Neuronal stem cell (in vitro differentiated cells): Measurements from ENCODE around the gene SELENOM.
"Not testable (repeated sequence)": the region's sequence is repeated elsewhere in the genome, so short reads cannot be mapped to it uniquely, and the experiment has no call there.

Source experiments
- DNase-seq: peaks from one replicate; pipeline ENCODE4 v3.0.0-alpha.2; 2013; ENCODE audit warnings: low spot score
- H2AFZ ChIP-seq: one replicate; pipeline ENCODE4 v1.6.1; 2013; ENCODE audit warnings: mild to moderate bottlenecking, low read length, inconsistent platforms
- H2AK5ac ChIP-seq: 2 replicates; pipeline ENCODE4 v1.6.1; 2013; ENCODE audit warnings: low read depth, mild to moderate bottlenecking, inconsistent platforms, low read length, moderate library complexity, mixed read lengths
- H2BK120ac ChIP-seq: 2 replicates; pipeline ENCODE4 v1.6.1; 2013; ENCODE audit warnings: low read depth, mild to moderate bottlenecking, inconsistent platforms, low read length, moderate library complexity, mixed read lengths
- H2BK12ac ChIP-seq: one replicate; pipeline ENCODE4 v1.6.1; 2013; ENCODE audit warnings: low read length, inconsistent platforms
- H2BK15ac ChIP-seq: 2 replicates; pipeline ENCODE4 v1.6.1; 2013; ENCODE audit warnings: mild to moderate bottlenecking, low read length, inconsistent platforms, mixed read lengths
- H2BK5ac ChIP-seq: one replicate; pipeline ENCODE4 v1.6.1; 2013; ENCODE audit warnings: inconsistent platforms, mild to moderate bottlenecking, low read length, moderate library complexity
- H3K14ac ChIP-seq: one replicate; pipeline ENCODE4 v1.6.1; 2013; ENCODE audit warnings: low read length, inconsistent platforms
- H3K18ac ChIP-seq: 2 replicates; pipeline ENCODE4 v1.6.1; 2013; ENCODE audit warnings: low read length, inconsistent platforms
- H3K23ac ChIP-seq: 2 replicates; pipeline ENCODE4 v1.6.1; 2013; ENCODE audit warnings: low read depth, mild to moderate bottlenecking, mixed read lengths, low read length, inconsistent platforms; ENCODE audit not compliant: poor library complexity
- H3K27ac ChIP-seq: replicated peaks from 3 replicates; pipeline ENCODE4 v1.5.1; 2013; ENCODE audit warnings: low read length, inconsistent platforms
- H3K27me3 ChIP-seq, 3 experiments: 2 replicates each; pipeline ENCODE4 v1.6.1; 2013; ENCODE audit warnings: low read length in 3 of 3, mild to moderate bottlenecking in 2 of 3, inconsistent platforms in 1 of 3, low read depth in 1 of 3, mixed read lengths in 1 of 3, moderate library complexity in 1 of 3; ENCODE audit not compliant: control insufficient read depth in 3 of 3, insufficient read depth in 3 of 3
- H3K36me3 ChIP-seq, 2 donors: replicated peaks in 1 of 2; 2 replicates each; pipeline ENCODE4 v1.6.1; 2013; ENCODE audit warnings: low read length in 2 of 2; ENCODE audit not compliant: control insufficient read depth in 2 of 2, insufficient read depth in 2 of 2
- H3K4ac ChIP-seq: 2 replicates; pipeline ENCODE4 v1.6.1; 2013; ENCODE audit warnings: inconsistent platforms, mild to moderate bottlenecking, low read length, moderate library complexity
- H3K4me1 ChIP-seq, 2 donors: 1 replicate in 1 of 2; 2 replicates in 1 of 2; pipeline ENCODE4 v1.6.1; 2013; ENCODE audit warnings: low read length in 2 of 2, low read depth in 1 of 2; ENCODE audit not compliant: control insufficient read depth in 2 of 2, insufficient read depth in 1 of 2
- H3K4me2 ChIP-seq: one replicate; pipeline ENCODE4 v1.6.1; 2013; ENCODE audit warnings: mild to moderate bottlenecking, low read length, inconsistent platforms; ENCODE audit not compliant: insufficient read depth, poor library complexity, severe bottlenecking
- H3K4me3 ChIP-seq, 2 donors: 2 replicates each; pipeline ENCODE4 v1.5.1; 2013; ENCODE audit warnings: low read length in 2 of 2, mild to moderate bottlenecking in 2 of 2, inconsistent platforms in 1 of 2, moderate library complexity in 1 of 2
- H3K79me1 ChIP-seq: one replicate; pipeline ENCODE4 v1.6.1; 2013; ENCODE audit warnings: low read depth, mild to moderate bottlenecking, inconsistent platforms, low read length, moderate library complexity
- H3K9ac ChIP-seq: one replicate; pipeline ENCODE4 v1.6.1; 2013; ENCODE audit warnings: mild to moderate bottlenecking, low read depth, low read length, inconsistent platforms; ENCODE audit not compliant: poor library complexity
- H3K9me3 ChIP-seq, 2 donors: replicated peaks in 1 of 2; 2 replicates each; pipeline versions ENCODE3 to v1.6.1; 2013; ENCODE audit warnings: low read length in 2 of 2, mild to moderate bottlenecking in 2 of 2, inconsistent platforms in 1 of 2, low read depth in 1 of 2, mixed read lengths in 1 of 2, moderate library complexity in 1 of 2; ENCODE audit not compliant: control insufficient read depth in 2 of 2, insufficient read depth in 1 of 2
- H4K8ac ChIP-seq: one replicate; pipeline ENCODE4 v1.6.1; 2013; ENCODE audit warnings: low read depth, mild to moderate bottlenecking, inconsistent platforms, low read length, moderate library complexity
- H4K91ac ChIP-seq: one replicate; pipeline ENCODE4 v1.6.1; 2013; ENCODE audit warnings: low read length, low read depth, mild to moderate bottlenecking, inconsistent platforms; ENCODE audit not compliant: poor library complexity
- WGBS, 2 donors: extraction: QIAGEN DNeasy Blood & Tissue Kit; methylation state at CpG; one replicate each; pipeline ENCODE4 v1.1.7; 2013; ENCODE audit warnings: missing lambda C conversion rate in 2 of 2, mixed read lengths in 1 of 2; ENCODE audit not compliant: insufficient read length in 2 of 2, insufficient replicate concordance in 1 of 2; ENCODE audit errors: extremely low coverage in 2 of 2; 5-methylcytosine and 5-hydroxymethylcytosine counted together

Gene SELENOM

GRCh38 chr22:31120230-31120629 lies 12.9 kb upstream of the SELENOM start:
- H2BK15ac ChIP-seq: no peak overlapping the region
- peak overlapping the region; percentile 32 for H2AK5ac ChIP-seq
- no peak overlapping the region for H3K23ac ChIP-seq
- H3K4ac ChIP-seq: no peak overlapping the region
- no peak overlapping the region for H3K4me2 ChIP-seq
- H4K8ac ChIP-seq: no peak overlapping the region
- no peaks in the 10 kb centered on the region for H3K9me3 ChIP-seq
- peaks cover 0 to 31% (median 0%) of the 10 kb centered on the region in 3 experiments for H3K27me3 ChIP-seq
- no peak overlapping the region for H3K14ac ChIP-seq
- H4K91ac ChIP-seq: no peak overlapping the region
- H3K4me3 ChIP-seq: no peak overlapping the region
- H3K18ac ChIP-seq: peak overlapping the region; percentile 32
- H3K79me1 ChIP-seq: peaks cover 2% of the 10 kb centered on the region
- no peaks in the 10 kb centered on the region for H3K36me3 ChIP-seq
- no peak overlapping the region for H2BK5ac ChIP-seq
- H2BK120ac ChIP-seq: no peak overlapping the region
- peak overlapping the region; percentile 30 for H2AFZ ChIP-seq
- WGBS, 2 donors: no CpG with 5 or more reads among the region's 5 CpGs
- no peak overlapping the region for H2BK12ac ChIP-seq
- peaks cover 0 to 11% of the 10 kb centered on the region in 2 donors for H3K4me1 ChIP-seq
- H3K9ac ChIP-seq: no peak overlapping the region
- no peak overlapping the region for H3K27ac ChIP-seq
- DNase-seq: no peak

DNA sequence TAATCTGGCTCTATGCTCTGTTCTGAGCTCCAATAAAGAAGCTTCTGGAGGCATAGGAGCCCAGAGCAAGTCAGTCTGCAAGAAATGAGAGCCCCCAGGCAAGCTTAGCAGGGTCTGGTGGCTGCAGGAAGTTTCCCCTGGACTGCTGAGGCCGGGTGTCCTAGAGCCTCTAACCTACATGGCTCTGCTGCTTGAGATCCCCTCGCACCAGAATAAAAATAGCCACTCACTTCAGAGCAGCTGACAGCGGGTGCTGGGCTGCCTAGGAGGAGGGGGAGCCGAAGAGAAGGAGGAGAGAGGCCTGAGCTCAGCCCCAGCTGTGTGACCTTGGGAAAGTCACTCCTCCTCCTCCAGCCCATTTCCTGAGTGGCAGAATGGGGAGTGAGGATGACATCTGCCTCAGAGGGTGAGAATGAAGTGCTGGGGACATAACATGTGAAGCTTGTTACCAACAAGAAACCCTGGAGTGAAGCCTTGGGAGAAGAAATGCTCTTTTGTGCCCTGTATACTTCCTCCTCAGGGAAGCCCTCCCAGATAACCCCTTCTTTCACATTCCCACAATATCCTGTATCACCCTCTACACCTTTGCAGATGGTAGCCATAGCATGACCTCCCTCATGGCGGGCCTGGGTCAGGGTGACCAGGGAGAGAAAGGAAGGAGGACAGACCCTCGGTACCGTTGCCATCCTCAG lies 11.8 kb upstream of the SELENOM start:
- Histone ChIP-seq H2BK5ac (no peak overlapping the region), H2AK5ac (no peak overlapping the region), H2AFZ (no peak overlapping the region), H3K23ac (no peak overlapping the region), H3K27ac (no peak overlapping the region), H3K79me1 (peaks cover 2% of the 10 kb centered on the region), H3K4me1 (peaks cover 0 to 11% of the 10 kb centered on the region in 2 donors), H4K91ac (no peak overlapping the region), H3K18ac (no peak overlapping the region), H2BK15ac (no peak overlapping the region), H3K36me3 (no peaks in the 10 kb centered on the region), H4K8ac (no peak overlapping the region), H3K9me3 (no peaks in the 10 kb centered on the region), H3K14ac (no peak overlapping the region), H3K4ac (no peak overlapping the region), H2BK120ac (no peak overlapping the region), H3K4me2 (no peak overlapping the region), H3K27me3 (peaks cover 0 to 26% (median 0%) of the 10 kb centered on the region in 3 experiments), H3K4me3 (no peak overlapping the region), H2BK12ac (no peak overlapping the region), H3K9ac (no peak overlapping the region)
- DNase-seq: no peak
- no CpG with 5 or more reads among the region's 7 CpGs for WGBS, 2 donors

DNA sequence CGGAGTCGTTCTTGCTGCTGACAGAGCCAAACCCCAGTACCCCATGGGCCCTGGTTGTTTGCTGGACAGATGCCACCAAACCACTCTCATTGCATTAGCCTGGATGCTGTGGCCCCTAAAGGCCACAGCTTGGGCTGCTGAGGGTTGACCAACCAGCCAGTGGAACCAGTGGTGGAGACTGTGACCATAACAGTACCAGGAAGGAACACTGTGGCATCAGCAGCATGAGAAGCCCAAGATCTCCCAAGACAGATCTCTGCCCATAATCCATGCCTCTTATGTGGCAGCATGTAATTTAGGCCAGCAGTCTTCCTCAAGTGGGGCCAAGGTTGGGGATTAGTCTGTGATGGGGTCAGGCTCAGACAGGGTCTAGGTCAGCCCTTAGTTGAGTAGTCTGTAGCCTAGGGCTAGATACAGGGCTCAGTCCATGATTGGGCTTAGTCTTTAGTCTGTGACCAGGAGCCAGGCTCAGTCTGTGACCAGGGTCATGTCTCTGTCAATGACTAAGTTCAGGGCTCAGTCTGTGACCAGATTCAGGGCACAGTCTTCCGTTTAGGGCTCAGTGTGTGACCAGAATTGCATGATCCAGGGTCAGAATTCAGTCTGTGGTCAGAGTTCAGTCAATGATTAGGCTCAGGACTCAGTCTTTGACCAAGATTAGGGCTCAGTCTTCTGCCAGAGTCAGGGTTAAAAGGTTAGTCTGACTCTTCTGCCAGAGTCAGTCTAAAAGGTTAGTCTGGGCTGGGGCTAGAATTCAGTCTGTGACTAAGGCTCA lies 10.9 kb upstream of the SELENOM start:
- Histone ChIP-seq H4K8ac (no peak overlapping the region), H2BK120ac (no peak overlapping the region), H3K4me3 (no peak overlapping the region), H3K4me2 (no peak overlapping the region), H2AFZ (no peak overlapping the region), H3K79me1 (no peaks in the 10 kb centered on the region), H3K23ac (no peak overlapping the region), H3K27me3 (peaks cover 0 to 26% (median 0%) of the 10 kb centered on the region in 3 experiments), H2BK15ac (no peak overlapping the region), H3K27ac (no peak overlapping the region), H3K36me3 (no peaks in the 10 kb centered on the region), H3K14ac (no peak overlapping the region), H2BK12ac (no peak overlapping the region), H3K4me1 (peaks cover 0 to 6% of the 10 kb centered on the region in 2 donors), H3K9me3 (no peaks in the 10 kb centered on the region), H2AK5ac (no peak overlapping the region), H2BK5ac (no peak overlapping the region), H3K4ac (no peak overlapping the region), H4K91ac (no peak overlapping the region), H3K18ac (no peak overlapping the region), H3K9ac (no peak overlapping the region)
- no CpG with 5 or more reads among the region's 3 CpGs for WGBS, 2 donors
- DNase-seq: no peak

GRCh38 chr22:31112547-31113091 lies 5.3 kb upstream of the SELENOM start:
- not testable (repeated sequence) for H3K4me3 ChIP-seq, DNase-seq, H3K4ac ChIP-seq, H3K9ac ChIP-seq, H3K79me1 ChIP-seq, H3K27me3 ChIP-seq, H2AFZ ChIP-seq, H3K36me3 ChIP-seq, H2BK12ac ChIP-seq, H3K23ac ChIP-seq, H3K27ac ChIP-seq, H3K4me1 ChIP-seq, H4K8ac ChIP-seq, H2BK5ac ChIP-seq, H2BK120ac ChIP-seq, H3K14ac ChIP-seq, H3K18ac ChIP-seq, H3K9me3 ChIP-seq, H3K4me2 ChIP-seq, H2AK5ac ChIP-seq, H2BK15ac ChIP-seq, H4K91ac ChIP-seq
- no CpG with 5 or more reads among the region's 7 CpGs for WGBS, 2 donors
